Effector memory CD4-positive, alpha-beta T cell (primary cell): ENCODE results near the gene GHSR.

Experiments used
- DNase-seq, 3 donors: peaks; one replicate each; pipeline ENCODE4 v3.0.0-alpha.2; 2020
- H3K27ac ChIP-seq: 2 replicates; pipeline ENCODE4 v1.7.0; 2013; ENCODE audit warnings: mild to moderate bottlenecking, low read length, moderate library complexity; ENCODE audit not compliant: insufficient read depth, poor library complexity, severe bottlenecking
- H3K27me3 ChIP-seq: replicated peaks from 2 replicates; pipeline ENCODE4 v1.7.0; 2013; ENCODE audit warnings: mild to moderate bottlenecking, low read length; ENCODE audit not compliant: insufficient read depth, control insufficient read depth, poor library complexity, severe bottlenecking
- H3K36me3 ChIP-seq: 2 replicates; pipeline ENCODE4 v1.7.0; 2013; ENCODE audit warnings: mild to moderate bottlenecking, low read length, moderate library complexity; ENCODE audit not compliant: control insufficient read depth, insufficient read depth
- H3K4me1 ChIP-seq: 2 replicates; pipeline ENCODE4 v1.7.0; 2013; ENCODE audit warnings: low read length, mild to moderate bottlenecking; ENCODE audit not compliant: control insufficient read depth, insufficient read depth, poor library complexity, severe bottlenecking
- H3K4me3 ChIP-seq: 2 replicates; pipeline ENCODE4 v1.7.0; 2013; ENCODE audit warnings: low read length, low read depth, mild to moderate bottlenecking; ENCODE audit not compliant: insufficient read depth, poor library complexity, severe bottlenecking
- H3K9me3 ChIP-seq: 2 replicates; pipeline ENCODE4 v1.7.0; 2013; ENCODE audit warnings: mild to moderate bottlenecking, low read length, moderate library complexity; ENCODE audit not compliant: control insufficient read depth

The GHSR gene

DNA sequence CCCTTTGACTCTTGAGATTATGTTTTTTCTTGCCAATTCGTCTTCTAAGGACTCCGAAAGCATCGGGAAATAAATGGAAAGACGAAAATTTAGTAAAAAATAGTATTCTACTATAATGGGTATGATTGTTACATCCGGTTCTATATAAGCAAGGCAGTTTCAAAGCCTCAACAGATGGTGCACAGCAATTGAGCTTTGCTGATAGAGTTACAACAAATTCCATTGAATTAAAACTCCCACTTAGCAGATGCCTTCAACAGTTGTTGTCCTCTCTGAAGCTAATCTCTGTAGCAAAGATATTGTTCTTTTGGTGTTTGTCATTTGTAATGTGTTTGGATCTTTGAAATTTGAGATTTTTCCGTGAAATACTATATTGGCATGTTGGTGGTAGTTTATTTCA is 16.1 kb upstream of the GHSR start:
- Histone ChIP-seq H3K4me1 (no peaks in the 10 kb centered on the region), H3K36me3 (no peaks in the 10 kb centered on the region), H3K9me3 (no peaks in the 10 kb centered on the region), H3K4me3 (no peak overlapping the region), H3K27ac (no peak overlapping the region), H3K27me3 (no peaks in the 10 kb centered on the region)
- no peak for DNase-seq

DNA sequence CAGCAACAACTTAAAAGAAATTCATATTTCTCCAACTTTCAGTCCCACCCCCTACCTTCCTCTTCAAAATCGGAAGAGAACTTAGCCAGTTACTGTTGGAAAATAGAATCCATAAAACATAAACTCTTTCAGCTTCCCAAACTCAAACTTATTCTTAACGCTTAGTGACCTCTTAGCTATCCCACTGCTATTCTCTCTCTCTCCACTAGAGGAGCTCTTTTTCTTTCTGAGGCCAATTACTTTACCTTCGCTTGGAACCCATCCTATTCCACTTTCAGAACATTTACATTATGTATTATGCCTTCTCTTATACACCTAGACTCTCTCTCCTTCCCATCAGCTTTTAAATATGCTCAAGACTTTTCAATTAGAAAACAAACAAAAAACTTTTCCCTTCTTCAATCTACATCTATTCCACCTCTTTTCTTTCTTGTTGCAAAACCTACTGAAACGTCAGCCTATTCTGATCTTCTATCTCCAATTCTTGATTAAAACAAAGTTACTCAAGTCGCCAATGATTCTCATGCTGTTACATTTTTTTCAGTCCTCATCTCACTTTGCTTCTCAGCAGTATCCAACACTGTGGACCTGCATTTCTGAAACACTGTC is 13.4 kb upstream of the GHSR start:
- no peak for DNase-seq
- Histone ChIP-seq H3K36me3 (no peaks in the 10 kb centered on the region), H3K4me1 (no peaks in the 10 kb centered on the region), H3K4me3 (no peak overlapping the region), H3K9me3 (no peaks in the 10 kb centered on the region), H3K27ac (no peak overlapping the region), H3K27me3 (no peaks in the 10 kb centered on the region)

DNA sequence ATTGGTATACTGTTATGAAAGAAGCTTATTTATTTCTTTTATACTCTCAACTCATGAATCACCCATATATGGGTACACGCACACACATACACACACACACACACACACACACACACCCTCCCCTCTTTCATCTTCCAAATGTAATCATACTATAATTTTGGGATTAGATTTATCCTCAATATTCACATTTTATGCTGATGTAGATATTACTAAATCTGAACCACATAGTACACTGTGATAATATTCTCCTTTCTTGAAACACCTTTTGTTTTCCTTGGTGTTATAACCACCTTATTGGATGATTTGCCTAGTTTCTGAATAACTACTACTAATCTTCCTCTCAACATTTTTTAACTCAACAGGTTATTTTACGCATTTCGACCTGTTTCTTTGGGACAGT is 8.1 kb upstream of the GHSR start:
- Histone ChIP-seq H3K4me1 (no peaks in the 10 kb centered on the region), H3K4me3 (no peak overlapping the region), H3K27me3 (no peaks in the 10 kb centered on the region), H3K9me3 (no peaks in the 10 kb centered on the region), H3K27ac (no peak overlapping the region), H3K36me3 (no peaks in the 10 kb centered on the region)
- no peak for DNase-seq

DNA sequence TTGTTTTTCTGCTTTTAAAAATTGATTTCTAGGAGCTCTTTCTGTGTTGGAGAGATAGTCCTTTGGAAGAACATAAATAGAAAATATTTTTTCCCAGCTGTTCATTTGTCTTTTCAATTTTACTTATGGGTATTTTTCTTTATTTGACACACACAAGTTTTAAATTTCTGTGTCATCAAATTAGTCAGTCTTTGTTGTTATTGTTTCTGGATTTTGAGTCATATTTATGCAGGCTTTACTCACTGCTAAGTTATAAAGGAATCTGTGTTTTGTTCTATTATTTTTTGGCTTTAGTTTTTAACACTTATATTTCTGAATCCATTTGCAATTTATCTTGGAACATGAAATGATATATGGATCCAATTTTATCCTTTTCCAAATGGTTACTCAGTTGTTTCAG is 5.9 kb upstream of the GHSR start:
- no peaks in the 10 kb centered on the region for H3K36me3 ChIP-seq
- DNase-seq: no peak
- peaks cover under 1% of the 10 kb centered on the region for H3K4me1 ChIP-seq
- no peak overlapping the region for H3K4me3 ChIP-seq
- H3K27me3 ChIP-seq: peaks cover 7% of the 10 kb centered on the region
- H3K9me3 ChIP-seq: no peaks in the 10 kb centered on the region
- no peak overlapping the region for H3K27ac ChIP-seq

DNA sequence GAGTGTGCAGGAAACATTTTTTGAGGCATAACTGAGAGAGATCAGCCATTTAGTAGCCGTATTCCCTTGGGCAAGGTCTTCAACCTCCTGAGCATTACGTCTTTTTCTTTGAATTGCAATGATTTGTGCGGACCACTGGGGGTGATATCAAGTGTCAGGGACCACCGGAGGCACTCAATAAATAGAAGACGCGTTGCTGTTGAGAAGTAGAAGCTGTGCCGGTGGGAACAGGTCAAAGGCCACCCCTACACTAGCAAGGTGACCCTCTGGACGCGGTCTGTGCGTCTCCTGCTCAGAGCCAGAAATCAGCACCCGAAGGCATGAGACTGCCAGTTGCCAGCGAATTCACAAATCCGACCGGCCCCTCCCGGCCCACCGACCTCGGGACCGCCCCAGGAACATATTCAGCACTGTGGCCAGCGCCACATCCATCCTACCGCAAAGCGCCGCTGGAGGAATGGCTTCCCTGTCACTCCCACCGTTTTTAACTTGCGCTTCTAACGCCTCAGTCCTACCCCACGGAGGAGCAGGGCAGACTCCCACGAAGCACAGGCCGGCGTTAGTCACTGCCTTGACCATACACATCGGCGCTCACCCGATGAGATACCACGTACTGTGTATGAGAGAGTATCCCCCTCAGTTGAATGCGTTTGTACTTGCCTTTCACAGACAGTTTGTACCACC is 1.4 kb upstream of the GHSR start:
- H3K4me1 ChIP-seq: peaks cover 18% of the 10 kb centered on the region
- H3K27me3 ChIP-seq: peaks cover 40% of the 10 kb centered on the region
- no peaks in the 10 kb centered on the region for H3K9me3 ChIP-seq
- H3K36me3 ChIP-seq: no peaks in the 10 kb centered on the region
- no peak overlapping the region for H3K4me3 ChIP-seq
- no peak overlapping the region for H3K27ac ChIP-seq
- DNase-seq: no peak

DNA sequence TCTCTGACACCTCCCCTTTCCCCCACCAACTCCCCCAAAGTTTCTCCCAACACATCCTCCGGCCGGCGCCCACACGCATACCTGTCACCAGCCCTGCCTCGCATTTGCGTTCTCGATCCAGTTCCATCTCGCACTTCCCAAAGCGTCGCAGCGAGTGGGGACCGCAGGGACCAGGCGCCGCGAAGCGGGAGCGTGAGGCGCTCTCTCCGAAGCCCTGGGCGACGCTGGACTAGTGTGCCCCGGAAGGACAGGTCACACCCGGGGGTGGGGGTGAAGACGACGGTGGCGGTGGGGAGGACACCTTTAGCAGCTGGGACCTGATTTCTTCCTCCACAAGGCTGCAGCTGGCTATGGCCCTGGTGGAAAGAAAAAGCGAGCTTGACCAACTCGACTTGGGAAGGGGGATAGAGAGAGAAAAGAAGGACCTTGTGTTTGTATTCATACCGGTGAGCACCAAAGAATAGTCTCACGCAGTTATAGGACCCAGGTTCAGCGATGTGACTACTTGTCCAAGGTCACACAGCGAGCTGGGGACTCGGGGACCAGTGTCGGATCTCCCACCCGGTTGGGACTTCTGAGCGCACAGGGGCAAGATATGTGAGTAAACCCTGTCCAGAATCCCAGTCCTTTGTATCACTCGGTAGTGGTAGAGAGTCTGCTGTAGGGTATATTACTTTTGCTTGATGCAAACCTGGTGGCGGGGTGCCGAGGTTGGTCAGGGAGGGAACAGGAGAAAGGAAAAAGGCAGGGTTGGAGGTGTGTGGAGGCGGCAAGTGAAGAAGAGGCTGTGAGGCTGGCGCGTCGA is 607 bp upstream of the GHSR start:
- H3K27ac ChIP-seq: no peak overlapping the region
- H3K36me3 ChIP-seq: no peaks in the 10 kb centered on the region
- H3K27me3 ChIP-seq: peaks cover 40% of the 10 kb centered on the region
- peaks cover 18% of the 10 kb centered on the region for H3K4me1 ChIP-seq
- no peak for DNase-seq
- H3K9me3 ChIP-seq: no peaks in the 10 kb centered on the region
- peak overlapping the region; percentile 32 for H3K4me3 ChIP-seq

DNA sequence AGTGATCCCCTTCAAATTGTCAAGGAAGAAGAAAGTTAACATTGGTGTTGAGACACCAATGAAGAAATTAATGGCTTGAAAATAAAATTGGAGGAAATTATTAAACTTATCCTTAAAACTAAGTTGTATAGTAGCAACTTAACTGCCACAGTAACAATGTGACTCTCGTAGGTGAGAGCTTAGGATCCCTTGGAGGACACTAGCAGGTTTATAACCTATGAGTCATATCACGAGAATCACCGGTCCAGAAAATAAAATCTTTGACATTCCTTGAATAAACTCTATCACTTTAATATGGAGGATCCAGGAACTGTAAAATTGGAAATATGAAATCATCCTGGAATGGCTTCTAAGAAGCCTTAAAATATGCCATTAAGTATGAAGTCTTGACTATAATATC is 2.1 kb downstream of the GHSR start:
- peaks cover 18% of the 10 kb centered on the region for H3K4me1 ChIP-seq
- no peak for DNase-seq
- no peaks in the 10 kb centered on the region for H3K36me3 ChIP-seq
- no peak overlapping the region for H3K27ac ChIP-seq
- H3K27me3 ChIP-seq: peaks cover 40% of the 10 kb centered on the region
- H3K9me3 ChIP-seq: no peaks in the 10 kb centered on the region
- H3K4me3 ChIP-seq: no peak overlapping the region

DNA sequence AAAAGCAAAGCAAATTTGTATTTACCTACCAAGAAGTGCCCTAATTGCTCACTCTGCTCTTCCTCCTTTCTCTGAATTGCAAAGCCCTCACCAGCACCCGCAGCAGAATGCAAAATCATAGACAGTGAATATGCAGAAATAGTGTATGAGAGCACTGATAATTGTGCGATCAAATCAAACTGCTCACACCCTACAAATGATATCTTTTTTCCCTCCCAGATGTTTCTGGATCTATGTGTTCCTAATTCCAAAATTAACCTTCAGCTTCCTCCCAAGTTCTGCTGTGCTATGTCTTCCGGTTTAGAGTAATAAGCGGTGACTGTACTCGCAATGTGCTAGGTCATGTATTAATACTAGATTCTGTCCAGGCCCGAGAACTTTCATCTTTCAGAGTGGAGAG is 3.4 kb downstream of the GHSR start:
- Histone ChIP-seq H3K36me3 (no peaks in the 10 kb centered on the region), H3K27ac (no peak overlapping the region), H3K9me3 (no peaks in the 10 kb centered on the region), H3K4me1 (peaks cover 18% of the 10 kb centered on the region), H3K4me3 (no peak overlapping the region), H3K27me3 (peaks cover 38% of the 10 kb centered on the region)
- no peak for DNase-seq

DNA sequence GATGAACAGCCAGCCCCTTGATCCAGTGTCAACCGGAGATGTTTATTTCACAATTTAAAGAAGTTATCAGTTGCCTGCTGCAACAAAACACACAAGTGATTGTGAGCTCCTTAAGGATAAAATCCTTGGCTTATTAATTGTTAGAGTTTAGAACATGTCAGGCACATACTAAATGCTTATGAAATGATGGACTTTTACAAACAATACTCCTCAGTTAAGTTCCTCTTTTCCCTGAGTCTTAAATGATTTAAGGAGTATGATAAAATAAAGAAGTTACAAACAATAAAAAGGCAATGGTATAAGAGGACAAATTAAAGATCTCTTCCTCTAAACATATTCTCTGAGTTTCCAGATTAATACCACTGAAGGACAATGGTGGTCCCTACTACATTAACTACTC is 5.7 kb downstream of the GHSR start:
- H3K27ac ChIP-seq: no peak overlapping the region
- H3K27me3 ChIP-seq: peaks cover 16% of the 10 kb centered on the region
- DNase-seq: no peak
- no peaks in the 10 kb centered on the region for H3K9me3 ChIP-seq
- H3K4me1 ChIP-seq: peaks cover 1% of the 10 kb centered on the region
- no peaks in the 10 kb centered on the region for H3K36me3 ChIP-seq
- no peak overlapping the region for H3K4me3 ChIP-seq

DNA sequence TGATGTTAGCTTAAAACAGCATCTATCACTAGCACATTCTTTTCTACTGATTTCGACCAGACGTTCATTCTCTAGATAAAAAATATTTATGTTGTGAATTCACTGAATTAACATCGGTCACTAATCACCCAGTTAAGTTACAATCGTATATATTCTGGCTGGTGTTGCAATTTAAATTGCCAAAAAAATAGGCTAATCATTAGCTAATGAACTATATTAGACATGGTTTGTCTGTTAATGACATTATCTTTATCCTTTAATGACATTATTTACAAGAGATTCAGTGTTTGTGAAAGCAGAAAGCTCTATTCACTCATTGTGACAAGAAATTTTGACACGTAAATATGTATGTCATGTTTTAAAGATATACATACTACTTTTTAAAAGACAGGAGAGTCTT is 6.7 kb downstream of the GHSR start:
- DNase-seq: no peak
- Histone ChIP-seq H3K27ac (no peak overlapping the region), H3K9me3 (no peaks in the 10 kb centered on the region), H3K27me3 (peaks cover 7% of the 10 kb centered on the region), H3K36me3 (no peaks in the 10 kb centered on the region), H3K4me1 (no peaks in the 10 kb centered on the region), H3K4me3 (no peak overlapping the region)
